H1 (cell line): ENCODE measurements around the gene BSCL2. TPM values are rescaled to one million over a fixed set of nuclear protein-coding genes. Genes with fewer than 3 reads are reported as not detected.
A peak's percentile ranks its signal among the peaks of the same experiment; 100 is the strongest.

ENCODE experiments used
- POLR2A ChIP-seq, 2 experiments: IDR thresholded peaks; 1 replicate in 1 of 2; 2 replicates in 1 of 2; pipeline ENCODE4 v1.6.1; 2011; ENCODE audit warnings: low read depth in 2 of 2, low read length in 2 of 2, mild to moderate bottlenecking in 2 of 2; ENCODE audit errors: control extremely low read depth in 1 of 2
- SIN3A ChIP-seq, 2 experiments: IDR thresholded peaks in 1 of 2; conservative IDR thresholded peaks in 1 of 2; 2 replicates each; pipeline ENCODE4 v1.6.1; 2011 to 2012; ENCODE audit warnings: low read length in 2 of 2, improper control_type of control experiment in 1 of 2, low read depth in 1 of 2, mild to moderate bottlenecking in 1 of 2
- polyA plus RNA-seq, 7 experiments: library from polyadenylated mRNA; depleted of rRNA in 3 of 7; stranded (reverse) in 5 of 7; unstranded in 2 of 7; fragments of >200 nt in 5 of 7; fragments of 200-250 nt in 2 of 7; gene quantifications; 1 replicate in 5 of 7; 2 replicates in 1 of 7; 4 replicates in 1 of 7; pipeline versions ENCODE4 v1.2.1 to v1.2.3, GENCODE V29; 2011 to 2013; ENCODE audit warnings: missing spikeins in 2 of 7, mixed read lengths in 2 of 7
- total RNA-seq: library from RNA; stranded (reverse); fragmentation: NEBNext Ultra II Directional; extraction: Animal tissue kit (Norgen Biotek cat#: 25700); gene quantifications from 2 replicates; pipeline ENCODE4 v1.2.1, GENCODE V29; 2021

BSCL2 gene
- total and polyA plus RNA-seq, 2 of the 8 experiments (the other 6 are each of a cell fraction or from before 2014, with no cell fraction given): 59.5 to 264 TPM

DNA sequence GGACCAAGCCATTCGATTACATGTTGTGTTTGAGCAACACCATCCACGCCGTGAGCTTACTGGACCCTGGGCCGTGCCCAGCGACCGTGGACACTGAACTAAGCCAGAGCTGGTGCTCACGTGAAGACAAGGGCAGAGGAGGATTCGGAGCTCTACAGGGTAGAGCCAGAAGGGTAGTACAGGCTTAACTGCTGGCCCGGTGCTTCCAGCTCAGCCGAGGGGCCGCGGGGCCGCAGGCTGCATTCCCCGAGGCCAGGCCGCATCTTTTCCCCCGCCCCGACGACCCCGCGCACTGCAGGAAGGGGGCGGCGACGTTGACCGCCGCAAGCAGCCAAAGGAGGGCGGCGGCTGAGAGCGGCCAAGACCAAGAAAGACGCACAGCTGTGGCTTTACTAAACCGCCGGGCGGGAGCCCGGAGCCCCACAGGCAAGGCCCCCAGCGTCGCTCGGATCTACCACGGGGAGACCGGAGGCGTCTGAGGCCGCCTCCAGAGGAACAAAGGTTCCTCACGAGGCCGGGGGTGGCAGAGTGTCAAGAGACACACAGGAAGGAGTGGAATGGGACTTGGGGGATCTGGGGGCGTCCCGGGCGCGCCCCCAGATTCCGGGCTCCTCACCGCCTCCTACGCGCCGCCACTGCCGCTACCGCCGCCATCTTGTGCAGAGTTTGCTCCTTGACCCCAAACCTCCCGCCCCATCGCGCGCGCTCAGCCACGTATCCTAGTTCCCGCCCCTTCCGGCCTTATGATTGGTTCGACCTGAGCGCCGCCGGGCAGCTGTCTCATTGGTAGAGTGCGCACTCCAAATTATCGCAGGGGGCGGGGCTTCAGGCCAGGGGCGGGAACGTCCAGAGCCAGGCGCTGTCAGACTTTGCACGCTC lies 61.0 kb downstream of the BSCL2 start, which contains the start of gene GANAB (continued):
- peak in 1 of 2 experiments; percentile 53; a peak in 2 of 4 replicates for TF ChIP-seq SIN3A (conservative IDR thresholded peaks at IDR 0.05 in 1 of 2, IDR thresholded peaks at IDR 0.05 in 1 of 2; ENCODE audit: low read depth in 1 of 2, low read length in 2 of 2)
- TF ChIP-seq POLR2A (IDR thresholded peaks at IDR 0.05; ENCODE audit: control extremely low read depth in 1 of 2, low read depth in 2 of 2, low read length in 2 of 2): peak; percentile 82 to 99
